Mammary microvascular endothelial cell (primary cell): Measurements from ENCODE around the gene MSH2. TPM values are rescaled to one million over a fixed set of nuclear protein-coding genes. Genes with fewer than 3 reads are reported as not detected.

ENCODE experiments used
- total RNA-seq: library from RNA; depleted of rRNA; stranded (reverse); fragments of >200 nt; gene quantifications from 2 replicates; pipeline ENCODE4 v1.2.3, GENCODE V29; 2015

Gene MSH2
- total RNA-seq, result 27.4 TPM in 2 replicates

DNA sequence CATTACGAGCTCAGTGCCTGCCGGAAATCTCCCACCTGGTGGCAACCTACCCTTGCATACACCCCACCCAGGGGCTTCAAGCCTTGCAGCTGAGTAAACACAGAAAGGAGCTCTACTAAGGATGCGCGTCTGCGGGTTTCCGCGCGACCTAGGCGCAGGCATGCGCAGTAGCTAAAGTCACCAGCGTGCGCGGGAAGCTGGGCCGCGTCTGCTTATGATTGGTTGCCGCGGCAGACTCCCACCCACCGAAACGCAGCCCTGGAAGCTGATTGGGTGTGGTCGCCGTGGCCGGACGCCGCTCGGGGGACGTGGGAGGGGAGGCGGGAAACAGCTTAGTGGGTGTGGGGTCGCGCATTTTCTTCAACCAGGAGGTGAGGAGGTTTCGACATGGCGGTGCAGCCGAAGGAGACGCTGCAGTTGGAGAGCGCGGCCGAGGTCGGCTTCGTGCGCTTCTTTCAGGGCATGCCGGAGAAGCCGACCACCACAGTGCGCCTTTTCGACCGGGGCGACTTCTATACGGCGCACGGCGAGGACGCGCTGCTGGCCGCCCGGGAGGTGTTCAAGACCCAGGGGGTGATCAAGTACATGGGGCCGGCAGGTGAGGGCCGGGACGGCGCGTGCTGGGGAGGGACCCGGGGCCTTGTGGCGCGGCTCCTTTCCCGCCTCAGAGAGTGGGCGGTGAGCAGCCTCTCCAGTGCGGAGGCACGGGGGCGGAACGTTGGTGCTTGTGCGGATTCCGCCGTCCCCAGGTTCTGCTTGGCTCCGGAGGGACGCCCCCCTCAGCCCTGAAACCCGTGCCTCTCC, at the start of gene MSH2:
MSH2 (plus strand) TSS at position 352 of the 804 bp plus-strand sequence; CDS start at position 388, 36 bp downstream.

Other genes starting within 250 kb of the MSH2 start
- gene STPG4, start 247.8 kb upstream of the MSH2 start, total RNA-seq, result 0.33 TPM in 1 of 2 replicates, not detected in the other
- gene CALM2, start 226.6 kb upstream of the MSH2 start, total RNA-seq, result 750 and 868 TPM in 2 replicates
- 0.20 and 0.27 TPM in 2 replicates for gene EPCAM, start 33.8 kb upstream of the MSH2 start, total RNA-seq
- 0.05 TPM in 1 of 2 replicates, not detected in the other for gene KCNK12, start 167.8 kb downstream of the MSH2 start, total RNA-seq